ENCODE measurements around the gene BCL2L13.
"Not testable (repeated sequence)": the region's sequence is repeated elsewhere in the genome, so short reads cannot be mapped to it uniquely, and the experiment has no call there.

BCL2L13 gene

GRCh38 chr22:17698276-17698675 is 59.7 kb downstream of the BCL2L13 start:
- FAIRE-seq = not testable (repeated sequence)

GRCh38 chr22:17698948-17699347 is 60.4 kb downstream of the BCL2L13 start:
- no peak for FAIRE-seq

GRCh38 chr22:17699696-17700340 is 61.3 kb downstream of the BCL2L13 start:
- FAIRE-seq = no peak

GRCh38 chr22:17700778-17701177 is 62.2 kb downstream of the BCL2L13 start:
- no peak for FAIRE-seq

- no peak for FAIRE-seq
Observed at GRCh38 chr22:17703811-17704210, 65.3 kb downstream of the BCL2L13 start.

- no peak for FAIRE-seq
Observed at GRCh38 chr22:17705546-17705945, 67.0 kb downstream of the BCL2L13 start.

GRCh38 chr22:17705951-17706900 is 67.7 kb downstream of the BCL2L13 start:
- peak; percentile 81 for FAIRE-seq

GRCh38 chr22:17706947-17707346 is 68.4 kb downstream of the BCL2L13 start:
- no peak for FAIRE-seq

GRCh38 chr22:17707526-17707925 is 69.0 kb downstream of the BCL2L13 start:
- FAIRE-seq = no peak

- FAIRE-seq = no peak
Observed at GRCh38 chr22:17710023-17710422, 71.5 kb downstream of the BCL2L13 start.

GRCh38 chr22:17712441-17712840 is 73.9 kb downstream of the BCL2L13 start:
- no peak for FAIRE-seq

GRCh38 chr22:17716529-17716928 is 78.0 kb downstream of the BCL2L13 start:
- FAIRE-seq = no peak

GRCh38 chr22:17717708-17718107 is 79.2 kb downstream of the BCL2L13 start:
- no peak for FAIRE-seq

GRCh38 chr22:17719911-17720310 is 81.4 kb downstream of the BCL2L13 start:
- FAIRE-seq = no peak

GRCh38 chr22:17724241-17724640 is 85.7 kb downstream of the BCL2L13 start:
- FAIRE-seq = no peak

GRCh38 chr22:17724678-17725499 is 86.3 kb downstream of the BCL2L13 start:
- no peak for FAIRE-seq

GRCh38 chr22:17725500-17725796 is 86.9 kb downstream of the BCL2L13 start:
- FAIRE-seq = no peak

- FAIRE-seq = no peak
Observed at GRCh38 chr22:17726006-17726927, 87.7 kb downstream of the BCL2L13 start.

- FAIRE-seq = no peak
Observed at GRCh38 chr22:17726928-17727897, 88.7 kb downstream of the BCL2L13 start.

- FAIRE-seq = no peak
Observed at GRCh38 chr22:17728786-17729185, 90.2 kb downstream of the BCL2L13 start.

- no peak for FAIRE-seq
Observed at GRCh38 chr22:17729561-17729960, 91.0 kb downstream of the BCL2L13 start.
